Measurements from ENCODE around the gene SLC6A15. TPM values are rescaled to one million over a fixed set of nuclear protein-coding genes. Genes with fewer than 3 reads are reported as not detected.

SLC6A15 gene
- polyA plus RNA-seq, 1 of the 3 experiments (the other 2 are of a cell fraction), result 0.76 TPM

DNA sequence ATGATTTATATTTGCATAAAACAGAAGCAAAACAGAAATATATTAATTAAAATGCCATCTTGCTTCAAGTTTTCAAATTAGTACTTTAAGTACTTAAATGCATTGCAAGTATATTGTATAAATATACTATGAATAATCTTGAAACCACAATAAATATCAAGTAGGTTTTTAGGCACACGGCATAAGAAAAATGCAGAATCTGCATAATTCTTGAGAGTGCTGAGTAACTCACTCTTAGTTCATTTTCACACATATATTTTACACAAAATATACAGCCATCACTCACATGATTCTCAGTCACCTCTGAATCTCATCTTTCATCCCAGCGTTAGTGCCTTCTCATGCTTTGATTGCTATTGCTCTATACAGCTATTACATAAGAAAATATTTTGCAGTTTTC is 51.9 kb downstream of the SLC6A15 start:
- Histone ChIP-seq H3K4me2 (no peak overlapping the region), H3K36me3 (replicated peaks in 1 of 2; ENCODE audit: control insufficient read depth in 1 of 2, insufficient read depth in 2 of 2, low read length in 1 of 2) (no peaks in the 10 kb centered on the region), H3K9ac (no peak overlapping the region), H3K79me2 (ENCODE audit: insufficient read depth) (no peaks in the 10 kb centered on the region), H2AFZ (ENCODE audit: low read depth) (no peak overlapping the region), H3K4me1 (ENCODE audit: control insufficient read depth in 1 of 2, insufficient read depth in 2 of 2, low read depth in 1 of 2, low read length in 1 of 2) (no peaks in the 10 kb centered on the region), H3F3A (replicated peaks; ENCODE audit: insufficient read depth) (no peaks in the 10 kb centered on the region), H3K27me3 (ENCODE audit: insufficient read depth) (no peaks in the 10 kb centered on the region), H4K20me1 (ENCODE audit: insufficient read depth) (no peaks in the 10 kb centered on the region), H3K9me2 (no peaks in the 10 kb centered on the region), H3K27ac (ENCODE audit: low read depth in 2 of 2, low read length in 1 of 2) (no peak overlapping the region), H3K4me3 (ENCODE audit: low read depth in 2 of 2, low read length in 1 of 2) (no peak overlapping the region), H3K9me3 (no peaks in the 10 kb centered on the region)
- ChIA-PET CTCF (no interaction called here), POLR2A (no interaction called here)
- DNase-seq, result no peak
- 88% methylated on average over 2 of the region's 2 CpGs for WGBS (ENCODE audit: low lambda C conversion rate)
- TF ChIP-seq SMC3 (IDR thresholded peaks at IDR 0.05; ENCODE audit: low read depth, low read length), result no peak
- no peak for TF ChIP-seq CHD2 (IDR thresholded peaks at IDR 0.05; ENCODE audit: low read length, partially characterized antibody)
- TF ChIP-seq, protein P1, sequence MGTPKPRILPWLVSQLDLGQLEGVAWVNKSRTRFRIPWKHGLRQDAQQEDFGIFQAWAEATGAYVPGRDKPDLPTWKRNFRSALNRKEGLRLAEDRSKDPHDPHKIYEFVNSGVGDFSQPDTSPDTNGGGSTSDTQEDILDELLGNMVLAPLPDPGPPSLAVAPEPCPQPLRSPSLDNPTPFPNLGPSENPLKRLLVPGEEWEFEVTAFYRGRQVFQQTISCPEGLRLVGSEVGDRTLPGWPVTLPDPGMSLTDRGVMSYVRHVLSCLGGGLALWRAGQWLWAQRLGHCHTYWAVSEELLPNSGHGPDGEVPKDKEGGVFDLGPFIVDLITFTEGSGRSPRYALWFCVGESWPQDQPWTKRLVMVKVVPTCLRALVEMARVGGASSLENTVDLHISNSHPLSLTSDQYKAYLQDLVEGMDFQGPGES (IDR thresholded peaks at IDR 0.05; ENCODE audit: low read depth, low read length), result no peak
- TF ChIP-seq NFIC (IDR thresholded peaks at IDR 0.05; ENCODE audit: borderline replicate concordance), result no peak

DNA sequence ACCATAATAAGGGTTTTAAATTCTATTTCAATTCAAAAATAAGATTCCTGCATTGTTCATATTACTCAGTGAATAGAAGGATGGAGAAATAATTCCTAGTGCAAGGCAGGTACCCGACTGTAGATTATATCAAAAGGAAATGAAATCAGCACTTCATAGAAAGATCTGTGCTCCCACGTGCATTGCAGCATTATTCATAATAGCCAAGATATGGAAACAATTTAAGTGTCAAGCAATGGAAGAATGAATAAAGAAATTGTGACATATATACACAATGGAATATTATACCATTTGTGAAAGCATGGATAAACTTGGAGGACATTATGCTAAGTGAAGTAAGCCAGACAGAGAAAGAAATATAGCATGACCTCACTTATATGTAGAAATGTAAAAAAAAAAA is 53.8 kb downstream of the SLC6A15 start:
- Histone ChIP-seq H3K9me2 (no peaks in the 10 kb centered on the region), H3K27me3 (ENCODE audit: insufficient read depth) (no peaks in the 10 kb centered on the region), H3K9ac (no peak overlapping the region), H3K79me2 (ENCODE audit: insufficient read depth) (no peaks in the 10 kb centered on the region), H4K20me1 (ENCODE audit: insufficient read depth) (no peaks in the 10 kb centered on the region), H3K4me3 (ENCODE audit: low read depth in 2 of 2, low read length in 1 of 2) (no peak overlapping the region), H3F3A (replicated peaks; ENCODE audit: insufficient read depth) (no peaks in the 10 kb centered on the region), H3K36me3 (replicated peaks in 1 of 2; ENCODE audit: control insufficient read depth in 1 of 2, insufficient read depth in 2 of 2, low read length in 1 of 2) (no peaks in the 10 kb centered on the region), H3K27ac (ENCODE audit: low read depth in 2 of 2, low read length in 1 of 2) (no peak overlapping the region), H3K9me3 (no peaks in the 10 kb centered on the region), H3K4me2 (no peak overlapping the region), H2AFZ (ENCODE audit: low read depth) (no peak overlapping the region; the same call in 1 of the 2 replicates), H3K4me1 (ENCODE audit: control insufficient read depth in 1 of 2, insufficient read depth in 2 of 2, low read depth in 1 of 2, low read length in 1 of 2) (no peaks in the 10 kb centered on the region)
- POLR2A ChIA-PET, result no interaction called here
- no peak for DNase-seq
- WGBS (ENCODE audit: low lambda C conversion rate), result 32% methylated on average over 2 of the region's 2 CpGs
- no peak for TF ChIP-seq RAD21 (IDR thresholded peaks at IDR 0.05; ENCODE audit: low read length)
- no peak for TF ChIP-seq POLR2AphosphoS5 (IDR thresholded peaks at IDR 0.05; ENCODE audit: low read depth, low read length)
- no peak for TF ChIP-seq NRF1 (IDR thresholded peaks at IDR 0.05; ENCODE audit: low read depth, low read length)
- no peak for TF ChIP-seq TEAD4 (IDR thresholded peaks at IDR 0.05; ENCODE audit: borderline replicate concordance, insufficient read depth)
- no peak for TF ChIP-seq TAF1 (IDR thresholded peaks at IDR 0.05; ENCODE audit: borderline replicate concordance, low read depth, low read length)
- TF ChIP-seq MEF2A (IDR thresholded peaks at IDR 0.05; ENCODE audit: borderline replicate concordance, low read depth), result no peak
- CTCF ChIA-PET, result no interaction called here

DNA sequence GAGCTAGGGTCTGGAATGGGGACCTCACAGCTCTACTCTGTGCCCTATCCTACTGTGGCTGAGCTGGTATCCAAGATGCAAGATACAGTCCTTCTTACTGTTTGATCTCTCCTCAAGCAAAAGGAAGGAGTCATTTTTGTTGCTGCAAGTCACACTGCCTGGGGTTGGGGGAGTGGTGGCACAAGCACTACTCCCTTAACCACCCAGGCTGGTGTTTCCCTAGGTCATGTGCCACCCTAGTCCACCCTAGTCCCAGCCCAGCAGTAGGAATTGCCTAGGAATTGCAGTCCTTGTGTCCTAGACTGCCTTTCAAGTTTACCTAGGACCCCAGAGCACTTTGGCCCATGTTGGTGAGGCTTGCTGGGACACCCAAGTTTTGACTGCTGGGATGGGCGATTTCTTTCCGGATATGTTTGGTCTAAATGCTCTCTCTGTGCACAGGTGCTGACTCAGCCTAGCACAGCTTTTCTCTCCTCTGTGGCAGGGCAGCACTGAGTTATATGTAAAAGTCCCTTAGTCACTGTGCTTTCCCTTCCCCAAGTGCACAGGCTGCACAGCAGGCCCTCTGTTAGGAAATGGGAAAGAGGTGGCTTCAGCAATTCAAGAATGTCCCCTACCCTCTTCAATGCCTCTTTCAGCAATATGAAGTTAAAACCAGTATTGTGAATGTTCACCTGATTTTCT is 54.9 kb downstream of the SLC6A15 start:
- ChIA-PET POLR2A (no interaction called here), CTCF (interaction anchor here (1.6 kb wide), 1 partner anchor 171 kb away, joined by 4 read pairs; no protein-coding TSS in a partner anchor)
- no peak overlapping the region for H3K27ac ChIP-seq (ENCODE audit: low read depth in 2 of 2, low read length in 1 of 2)
- H3K79me2 ChIP-seq (ENCODE audit: insufficient read depth), result no peaks in the 10 kb centered on the region
- H3K9me2 ChIP-seq, result no peaks in the 10 kb centered on the region
- no peak for DNase-seq
- no peaks in the 10 kb centered on the region for H3K36me3 ChIP-seq (replicated peaks in 1 of 2; ENCODE audit: control insufficient read depth in 1 of 2, insufficient read depth in 2 of 2, low read length in 1 of 2)
- H3K4me1 ChIP-seq (ENCODE audit: control insufficient read depth in 1 of 2, insufficient read depth in 2 of 2, low read depth in 1 of 2, low read length in 1 of 2), result no peaks in the 10 kb centered on the region
- 89% methylated on average over 2 of the region's 2 CpGs for WGBS (ENCODE audit: low lambda C conversion rate)
- H3K4me3 ChIP-seq (ENCODE audit: low read depth in 2 of 2, low read length in 1 of 2), result no peak overlapping the region
- H3K9me3 ChIP-seq, result no peaks in the 10 kb centered on the region
- H3K9ac ChIP-seq, result no peak overlapping the region
- H2AFZ ChIP-seq (ENCODE audit: low read depth), result no peak overlapping the region
- H4K20me1 ChIP-seq (ENCODE audit: insufficient read depth), result no peaks in the 10 kb centered on the region
- H3K4me2 ChIP-seq, result no peak overlapping the region
- no peaks in the 10 kb centered on the region for H3K27me3 ChIP-seq (ENCODE audit: insufficient read depth)
- H3F3A ChIP-seq (replicated peaks; ENCODE audit: insufficient read depth), result no peaks in the 10 kb centered on the region
- TF ChIP-seq NRF1 (IDR thresholded peaks at IDR 0.05; ENCODE audit: low read depth, low read length) (no peak), MXI1 (IDR thresholded peaks at IDR 0.05; ENCODE audit: low read depth, low read length) (no peak), GABPA (IDR thresholded peaks at IDR 0.05; ENCODE audit: low read depth) (no peak), FOSL2 (IDR thresholded peaks at IDR 0.05; ENCODE audit: borderline replicate concordance, low read depth) (no peak), TEAD4 (IDR thresholded peaks at IDR 0.05; ENCODE audit: borderline replicate concordance, insufficient read depth) (no peak), RCOR1 (IDR thresholded peaks at IDR 0.05; ENCODE audit: low read length) (no peak), GATA2 (CRISPR knock-in tag; IDR thresholded peaks at IDR 0.05) (no peak)
- TF ChIP-seq, protein P2, sequence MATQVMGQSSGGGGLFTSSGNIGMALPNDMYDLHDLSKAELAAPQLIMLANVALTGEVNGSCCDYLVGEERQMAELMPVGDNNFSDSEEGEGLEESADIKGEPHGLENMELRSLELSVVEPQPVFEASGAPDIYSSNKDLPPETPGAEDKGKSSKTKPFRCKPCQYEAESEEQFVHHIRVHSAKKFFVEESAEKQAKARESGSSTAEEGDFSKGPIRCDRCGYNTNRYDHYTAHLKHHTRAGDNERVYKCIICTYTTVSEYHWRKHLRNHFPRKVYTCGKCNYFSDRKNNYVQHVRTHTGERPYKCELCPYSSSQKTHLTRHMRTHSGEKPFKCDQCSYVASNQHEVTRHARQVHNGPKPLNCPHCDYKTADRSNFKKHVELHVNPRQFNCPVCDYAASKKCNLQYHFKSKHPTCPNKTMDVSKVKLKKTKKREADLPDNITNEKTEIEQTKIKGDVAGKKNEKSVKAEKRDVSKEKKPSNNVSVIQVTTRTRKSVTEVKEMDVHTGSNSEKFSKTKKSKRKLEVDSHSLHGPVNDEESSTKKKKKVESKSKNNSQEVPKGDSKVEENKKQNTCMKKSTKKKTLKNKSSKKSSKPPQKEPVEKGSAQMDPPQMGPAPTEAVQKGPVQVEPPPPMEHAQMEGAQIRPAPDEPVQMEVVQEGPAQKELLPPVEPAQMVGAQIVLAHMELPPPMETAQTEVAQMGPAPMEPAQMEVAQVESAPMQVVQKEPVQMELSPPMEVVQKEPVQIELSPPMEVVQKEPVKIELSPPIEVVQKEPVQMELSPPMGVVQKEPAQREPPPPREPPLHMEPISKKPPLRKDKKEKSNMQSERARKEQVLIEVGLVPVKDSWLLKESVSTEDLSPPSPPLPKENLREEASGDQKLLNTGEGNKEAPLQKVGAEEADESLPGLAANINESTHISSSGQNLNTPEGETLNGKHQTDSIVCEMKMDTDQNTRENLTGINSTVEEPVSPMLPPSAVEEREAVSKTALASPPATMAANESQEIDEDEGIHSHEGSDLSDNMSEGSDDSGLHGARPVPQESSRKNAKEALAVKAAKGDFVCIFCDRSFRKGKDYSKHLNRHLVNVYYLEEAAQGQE (IDR thresholded peaks at IDR 0.05; ENCODE audit: low read depth, low read length), result no peak
- TF ChIP-seq, protein P3, sequence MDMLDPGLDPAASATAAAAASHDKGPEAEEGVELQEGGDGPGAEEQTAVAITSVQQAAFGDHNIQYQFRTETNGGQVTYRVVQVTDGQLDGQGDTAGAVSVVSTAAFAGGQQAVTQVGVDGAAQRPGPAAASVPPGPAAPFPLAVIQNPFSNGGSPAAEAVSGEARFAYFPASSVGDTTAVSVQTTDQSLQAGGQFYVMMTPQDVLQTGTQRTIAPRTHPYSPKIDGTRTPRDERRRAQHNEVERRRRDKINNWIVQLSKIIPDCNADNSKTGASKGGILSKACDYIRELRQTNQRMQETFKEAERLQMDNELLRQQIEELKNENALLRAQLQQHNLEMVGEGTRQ (IDR thresholded peaks at IDR 0.05; ENCODE audit: borderline replicate concordance, low read depth, low read length), result no peak
